GM19468 (cell line): ENCODE data around the gene EEIG2.
"Not testable (repeated sequence)": the region's sequence is repeated elsewhere in the genome, so short reads cannot be mapped to it uniquely, and the experiment has no call there.

Experiments used
- ATAC-seq: cut with Tn5 transposase; IDR thresholded peaks from one replicate; pipeline ENCODE4 v1.9.1; 2021; ENCODE audit warnings: mild to moderate bottlenecking, moderate library complexity, moderate number of reproducible peaks; ENCODE audit not compliant: unreplicated experiment; ENCODE audit errors: extremely low read depth

EEIG2 gene

DNA sequence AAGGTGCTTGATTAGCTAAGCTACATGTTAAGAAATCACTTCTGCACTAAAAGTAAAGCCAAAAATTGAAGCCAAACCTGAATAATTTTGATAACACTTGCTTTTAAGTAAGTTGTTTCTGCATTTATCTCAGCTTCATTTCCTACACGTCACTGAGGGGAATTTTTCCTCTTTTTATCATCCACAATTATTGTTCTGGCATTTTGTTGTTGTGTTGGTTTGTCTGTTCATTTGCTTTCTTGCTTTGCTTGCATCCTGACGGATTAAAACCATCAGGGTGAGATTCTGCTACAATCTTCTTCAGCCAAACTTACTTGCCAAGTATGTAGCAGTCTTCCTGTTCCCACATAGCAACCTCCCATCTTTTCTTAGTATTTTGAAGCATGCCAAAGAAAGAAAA lies 18.0 kb upstream of the EEIG2 start:
- no peak for ATAC-seq

DNA sequence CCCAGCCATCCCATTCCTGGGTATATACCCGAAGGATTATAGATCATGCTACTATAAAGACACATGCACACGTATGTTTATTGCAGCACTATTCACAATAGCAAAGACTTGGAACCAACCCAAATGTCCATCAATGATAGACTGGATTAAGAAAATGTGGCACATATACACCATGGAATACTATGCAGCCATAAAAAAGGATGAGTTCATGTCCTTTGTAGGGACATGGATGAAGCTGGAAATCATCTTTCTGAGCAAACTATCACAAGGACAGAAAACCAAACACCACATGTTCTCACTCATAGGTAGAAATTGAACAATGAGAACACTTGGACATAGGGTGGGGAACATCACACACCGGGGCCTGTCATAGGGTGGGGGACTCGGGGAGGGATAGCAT lies 12.4 kb upstream of the EEIG2 start:
- ATAC-seq = not testable (repeated sequence)

DNA sequence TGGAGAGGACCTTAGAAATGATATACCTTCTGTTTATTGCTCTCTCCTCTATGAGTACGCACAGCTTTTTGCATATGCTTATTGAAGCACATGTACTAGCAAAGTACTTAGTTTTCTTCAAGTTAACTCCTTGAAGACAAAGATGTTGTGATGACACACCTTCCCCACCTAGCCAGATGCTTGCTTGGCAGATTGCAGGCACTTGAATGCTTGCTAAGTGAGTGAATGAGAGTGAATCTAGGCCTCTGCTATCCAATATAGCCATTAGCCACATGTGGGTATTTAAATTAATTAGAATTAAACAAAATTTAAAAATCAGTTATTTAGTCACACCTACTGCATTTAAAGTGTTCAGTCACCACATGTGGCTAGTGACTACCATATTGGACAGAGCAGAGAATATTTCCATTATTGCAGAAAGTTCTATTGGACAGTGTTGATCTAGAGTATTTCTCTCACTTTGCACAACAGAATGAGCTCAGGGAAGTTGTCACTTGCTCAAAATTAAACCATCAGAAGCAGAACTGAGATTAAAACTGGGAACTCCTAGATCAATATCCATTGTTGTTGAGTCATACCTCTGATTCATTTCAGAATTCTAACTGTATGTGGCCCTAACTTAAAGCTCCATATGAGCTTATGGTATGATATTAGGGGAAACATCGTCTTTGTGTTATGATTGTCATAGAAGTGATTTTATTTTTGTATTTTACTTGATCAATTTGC lies 8.6 kb upstream of the EEIG2 start:
- ATAC-seq = peak; percentile 94

DNA sequence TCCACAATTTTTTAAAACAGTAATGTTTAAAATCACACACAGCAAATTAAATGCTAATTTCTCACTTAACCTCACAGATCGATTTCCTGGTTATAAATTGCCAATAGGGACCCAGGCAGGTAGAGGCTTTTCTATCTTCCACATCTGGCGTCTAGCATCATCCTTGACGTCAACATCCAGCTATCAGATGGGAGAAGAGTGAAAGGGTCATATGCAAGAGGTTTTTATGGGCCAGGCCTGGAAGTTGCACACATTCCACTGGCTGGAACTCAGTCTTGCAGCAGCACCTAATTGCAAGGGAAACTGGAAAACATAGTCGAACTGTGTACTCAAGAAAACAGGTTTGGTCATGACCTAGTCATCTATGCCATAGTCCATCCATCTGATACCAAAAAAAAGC lies 6.0 kb upstream of the EEIG2 start:
- no peak for ATAC-seq

DNA sequence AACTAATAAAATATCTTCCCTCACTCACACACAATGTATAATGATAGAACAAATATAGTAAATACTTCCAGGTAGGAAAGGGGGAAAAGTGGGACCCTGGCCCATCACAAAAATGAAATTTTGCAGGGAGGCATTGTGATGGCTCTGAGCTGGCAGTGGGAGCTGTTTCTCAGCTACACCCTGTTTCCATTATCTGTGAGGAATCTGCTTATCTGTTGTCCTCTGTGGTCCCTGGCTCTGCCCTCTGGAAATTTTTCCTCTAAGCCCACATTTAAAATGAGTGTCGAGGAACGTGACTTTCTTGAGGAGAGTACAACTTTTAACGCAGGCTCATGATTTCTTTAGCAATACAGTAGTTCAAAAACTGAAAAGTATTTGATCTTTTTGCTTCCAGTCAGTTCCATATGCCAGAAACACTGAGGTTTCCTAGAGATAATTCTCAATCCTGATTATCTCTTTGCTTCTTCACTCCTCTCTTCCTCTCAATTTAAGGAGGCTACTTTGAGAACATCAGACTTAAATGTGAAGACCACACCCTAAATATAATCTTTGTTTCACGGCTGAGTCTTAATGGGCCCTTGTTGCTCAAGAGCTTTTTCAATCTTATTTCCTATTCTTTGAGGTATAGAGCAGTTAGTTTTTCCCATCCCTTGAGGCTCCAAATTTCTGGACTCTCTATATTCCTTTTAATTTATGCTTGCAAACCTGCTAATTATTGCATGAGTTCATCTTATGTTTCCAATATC lies 5.0 kb upstream of the EEIG2 start:
- ATAC-seq = no peak

DNA sequence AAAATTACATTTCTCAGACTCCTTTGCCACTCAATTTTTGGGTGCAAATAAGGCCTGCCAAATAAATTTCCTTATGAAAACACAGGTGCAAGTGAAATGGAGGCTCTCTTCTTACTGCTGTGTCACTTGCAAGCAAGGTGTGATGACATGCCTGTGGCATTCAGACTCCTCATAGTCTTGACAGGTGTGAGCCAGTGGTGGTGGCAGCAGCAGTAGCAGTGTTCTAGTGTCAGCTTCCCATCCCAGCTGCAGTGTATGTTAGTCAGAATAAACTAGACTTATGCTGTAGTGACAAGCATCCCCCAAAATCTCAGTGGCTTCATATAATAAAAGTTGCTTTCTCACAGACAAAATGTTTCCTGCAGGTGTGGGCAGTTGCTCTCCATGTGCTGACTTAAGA lies 3.8 kb upstream of the EEIG2 start:
- ATAC-seq = no peak

DNA sequence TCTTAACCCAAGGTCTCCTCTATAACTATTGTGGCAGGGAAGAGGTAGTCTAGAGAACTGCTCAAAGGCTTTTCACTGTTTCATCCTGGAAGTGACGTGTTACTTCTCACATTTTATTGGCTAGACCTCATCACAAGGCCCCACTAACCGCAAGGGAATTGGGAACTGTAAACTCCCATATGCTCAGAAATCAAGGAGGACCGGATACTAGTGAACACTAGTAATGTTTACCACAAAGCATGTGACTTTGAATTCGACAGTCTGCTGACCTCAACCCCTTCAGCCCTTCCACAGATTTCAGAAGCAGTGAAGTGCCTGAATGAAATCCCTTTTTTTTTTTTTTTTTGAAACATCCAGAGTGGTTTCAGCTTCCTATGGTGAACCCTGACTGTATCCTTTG lies 3.4 kb upstream of the EEIG2 start:
- ATAC-seq = no peak

DNA sequence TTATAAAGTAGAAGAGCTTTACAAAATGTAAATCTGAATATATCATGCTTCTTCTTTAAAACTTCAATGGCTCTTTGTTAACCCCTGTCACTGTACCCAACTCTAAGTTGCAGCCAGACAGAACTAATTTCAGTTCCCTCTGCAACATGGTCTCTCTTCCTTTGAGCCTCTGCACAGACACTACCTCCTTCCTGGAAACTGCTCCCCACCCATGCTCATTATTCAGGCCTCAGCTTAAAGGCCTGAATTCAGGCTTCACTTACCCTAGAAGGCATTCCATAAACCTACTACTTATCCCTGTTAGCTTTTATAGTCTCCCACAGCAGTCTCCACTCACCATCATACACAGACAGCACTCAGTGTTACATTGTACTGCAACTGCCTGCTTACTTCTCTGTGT lies 2.6 kb upstream of the EEIG2 start:
- ATAC-seq = peak; percentile 9

DNA sequence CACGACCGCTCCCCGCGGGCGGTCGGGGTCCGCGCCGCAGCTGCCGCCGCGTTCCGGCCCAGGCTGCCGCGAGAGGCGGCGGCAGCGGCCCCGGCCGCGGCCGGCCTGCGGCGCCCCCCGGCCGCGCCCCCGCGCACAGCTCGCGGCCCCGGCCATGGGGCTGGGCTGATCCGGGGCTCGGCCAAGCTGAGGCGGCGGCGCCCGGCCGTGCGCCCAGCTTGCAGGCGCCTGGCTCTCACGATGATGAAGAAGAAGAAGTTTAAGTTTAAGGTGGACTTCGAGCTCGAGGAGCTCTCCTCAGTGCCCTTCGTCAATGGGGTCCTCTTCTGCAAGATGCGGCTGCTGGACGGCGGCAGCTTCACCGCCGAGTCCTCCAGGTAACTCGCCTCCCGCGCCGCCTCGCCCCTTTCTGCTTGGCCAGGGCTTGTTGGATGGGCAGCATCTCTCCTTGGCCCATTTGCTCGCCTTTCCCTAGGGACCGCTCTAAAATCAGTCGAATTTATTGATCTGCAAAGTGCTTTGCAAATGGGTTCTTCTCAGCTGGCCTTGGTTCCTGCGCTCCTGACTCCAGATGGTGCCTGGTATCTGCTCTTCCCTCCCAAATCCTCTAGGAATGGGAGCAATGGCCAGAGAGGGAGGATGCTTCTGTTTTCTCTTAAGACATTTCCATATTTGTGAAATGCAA lies 431 bp downstream of the EEIG2 start:
- peak; percentile 7 for ATAC-seq

DNA sequence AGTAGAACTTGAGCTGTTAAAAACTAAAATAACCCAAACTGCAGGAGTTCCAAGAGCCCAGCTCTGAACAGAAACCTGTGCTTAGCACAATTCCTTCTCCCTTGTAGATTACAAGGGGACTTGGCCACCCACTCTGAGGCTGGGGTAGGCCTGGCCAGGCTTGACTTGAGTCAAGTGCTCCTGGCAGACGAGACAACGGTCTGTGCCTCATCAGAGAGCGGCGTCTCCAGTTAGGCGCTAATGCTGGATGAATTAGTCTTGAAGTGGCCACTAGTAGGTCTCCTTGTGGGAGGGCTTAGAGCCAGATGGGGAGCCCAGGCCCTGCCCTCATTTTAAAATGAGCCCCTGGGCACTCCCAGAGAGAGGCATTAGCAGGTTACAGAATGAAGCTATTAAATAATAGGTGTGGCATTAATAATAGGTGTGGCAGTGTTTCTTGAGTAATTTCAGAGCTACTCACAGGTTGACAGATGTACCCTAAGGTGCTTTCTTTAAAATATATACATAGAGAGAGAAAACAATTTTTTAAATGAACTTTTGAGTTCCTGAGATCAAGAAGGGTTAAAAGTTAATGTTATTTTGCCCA lies 1.1 kb downstream of the EEIG2 start:
- no peak for ATAC-seq

DNA sequence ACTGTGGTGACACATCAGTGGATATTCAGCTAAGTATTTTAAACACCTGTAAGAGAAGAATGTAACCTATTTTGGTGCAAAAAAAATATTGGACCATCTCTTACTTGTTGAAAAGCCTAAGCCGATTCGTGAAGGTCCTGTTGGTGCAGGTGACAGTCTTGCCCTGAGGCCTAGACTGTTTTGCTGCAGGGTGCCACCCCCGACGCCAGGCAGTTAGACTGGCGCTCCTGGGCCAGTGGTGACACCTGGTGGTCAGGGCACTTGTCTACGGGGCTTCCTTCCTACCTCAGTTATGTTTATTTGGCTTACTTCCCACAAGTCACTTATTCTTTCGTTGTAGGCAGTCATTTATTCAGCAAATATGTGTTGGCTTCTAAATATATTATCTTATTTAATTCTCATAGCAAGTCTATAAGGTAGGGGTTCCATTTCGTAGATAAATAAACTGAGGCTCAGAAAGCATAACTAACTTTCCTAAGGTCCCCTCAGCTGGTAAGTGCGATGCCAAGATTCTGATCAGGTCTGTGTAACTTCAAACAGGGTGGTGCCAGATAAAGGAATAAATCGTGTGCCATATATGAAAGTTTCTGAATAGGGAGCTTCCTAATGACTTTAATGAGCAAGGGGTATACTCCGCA lies 1.9 kb downstream of the EEIG2 start:
- peak; percentile 43 for ATAC-seq

DNA sequence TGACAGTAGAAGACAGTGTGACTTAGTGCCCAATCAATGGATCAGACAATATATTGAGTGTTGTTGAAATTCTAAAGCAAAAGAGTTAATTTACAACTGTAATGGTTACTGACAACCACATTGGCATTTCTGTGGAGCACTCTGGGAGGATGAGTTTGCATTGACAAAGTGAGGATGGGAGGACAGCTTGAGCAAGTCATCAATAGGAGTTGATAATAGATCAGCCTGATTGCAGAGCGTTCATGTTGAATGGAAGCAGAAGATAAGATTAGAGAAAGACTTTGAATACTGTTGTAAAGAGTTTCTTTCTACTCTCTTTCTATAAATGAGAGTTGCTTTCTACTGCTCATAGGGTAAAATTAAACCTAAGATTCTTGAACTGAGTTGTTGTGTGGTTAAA lies 3.9 kb downstream of the EEIG2 start:
- ATAC-seq = no peak

DNA sequence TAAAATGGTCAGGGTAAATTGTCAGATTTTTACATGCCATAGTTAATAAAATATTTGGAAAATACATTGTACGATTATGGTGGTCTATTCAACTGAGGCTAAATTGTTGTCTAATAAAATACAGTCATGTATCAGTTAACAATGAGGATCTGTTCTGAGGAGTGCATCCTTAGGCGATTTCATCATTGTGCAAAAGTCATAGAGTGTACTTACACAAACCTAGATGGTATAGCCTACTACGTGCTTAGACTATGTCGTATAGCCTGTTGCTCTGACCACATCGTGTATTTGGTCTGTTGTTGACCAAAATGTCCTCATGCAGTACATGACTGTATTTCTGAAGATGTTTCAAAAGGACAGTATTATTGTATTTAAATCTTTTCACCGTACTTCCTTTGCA lies 5.2 kb downstream of the EEIG2 start:
- no peak for ATAC-seq

DNA sequence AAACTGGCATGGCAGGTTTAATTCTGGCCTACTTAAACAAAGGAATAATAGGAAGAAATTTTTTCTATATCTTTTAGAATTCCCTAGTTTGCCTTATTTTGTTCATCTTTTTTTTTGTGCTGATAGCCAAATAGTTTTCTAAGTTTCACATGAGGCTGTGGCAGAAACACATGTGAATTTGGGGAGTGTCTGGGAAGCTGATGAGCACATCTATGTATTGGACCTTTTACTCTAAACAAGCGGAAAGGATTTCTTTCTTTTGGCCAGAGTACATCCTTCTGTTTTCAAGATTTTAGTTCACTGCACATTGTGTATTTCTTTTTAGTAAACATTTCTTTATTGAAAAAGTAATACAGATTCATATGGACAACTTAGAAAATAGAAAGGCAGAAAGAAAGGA lies 5.6 kb downstream of the EEIG2 start:
- no peak for ATAC-seq

DNA sequence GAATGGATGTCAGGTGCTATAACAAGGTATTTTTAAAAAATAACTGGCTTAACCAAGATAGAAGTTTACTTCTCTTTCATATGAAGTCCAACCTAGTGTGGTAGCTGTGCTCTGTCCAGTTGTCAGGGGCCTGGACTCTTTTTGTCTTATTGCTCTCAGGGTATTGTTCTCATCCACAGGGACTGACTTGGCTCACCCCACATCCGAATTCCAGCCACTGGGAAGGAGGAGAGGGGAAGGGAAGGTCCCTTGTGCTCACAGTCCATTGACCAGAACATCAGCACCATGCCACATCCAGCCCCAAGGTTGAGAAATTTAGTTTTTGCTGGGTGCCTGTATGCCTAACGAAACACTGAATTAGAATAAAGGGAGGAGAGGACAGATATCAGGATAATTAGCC lies 8.7 kb downstream of the EEIG2 start:
- no peak for ATAC-seq

DNA sequence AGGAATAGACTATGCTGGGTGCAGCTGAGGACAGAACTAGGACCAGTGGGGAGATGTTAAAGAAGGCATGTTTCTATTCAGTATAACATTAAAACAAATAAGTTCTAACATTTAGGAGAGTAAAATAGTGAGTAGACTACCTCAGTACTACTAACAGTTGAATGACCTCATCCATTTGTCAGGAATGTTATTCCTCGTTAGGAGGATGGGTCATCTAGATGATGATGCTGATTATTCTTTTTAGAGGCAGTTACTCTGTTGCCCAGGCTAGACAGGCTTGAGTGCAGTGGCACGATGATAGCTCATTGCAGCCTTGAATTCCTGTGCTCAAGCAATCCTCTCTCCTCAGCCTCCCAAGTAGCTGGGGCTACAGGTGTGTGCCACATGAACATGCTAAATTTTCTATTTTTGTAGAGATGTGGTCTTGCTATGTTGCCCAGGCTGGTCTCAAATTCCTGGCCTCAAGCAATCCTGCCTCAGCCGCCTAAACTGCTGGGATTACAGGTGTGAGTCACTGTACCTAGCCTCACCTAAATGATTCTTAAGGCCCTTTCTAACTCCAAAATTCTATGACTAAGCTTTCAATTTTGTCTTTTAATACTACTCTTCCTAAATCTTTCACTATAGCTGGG lies 9.3 kb downstream of the EEIG2 start:
- no peak for ATAC-seq

DNA sequence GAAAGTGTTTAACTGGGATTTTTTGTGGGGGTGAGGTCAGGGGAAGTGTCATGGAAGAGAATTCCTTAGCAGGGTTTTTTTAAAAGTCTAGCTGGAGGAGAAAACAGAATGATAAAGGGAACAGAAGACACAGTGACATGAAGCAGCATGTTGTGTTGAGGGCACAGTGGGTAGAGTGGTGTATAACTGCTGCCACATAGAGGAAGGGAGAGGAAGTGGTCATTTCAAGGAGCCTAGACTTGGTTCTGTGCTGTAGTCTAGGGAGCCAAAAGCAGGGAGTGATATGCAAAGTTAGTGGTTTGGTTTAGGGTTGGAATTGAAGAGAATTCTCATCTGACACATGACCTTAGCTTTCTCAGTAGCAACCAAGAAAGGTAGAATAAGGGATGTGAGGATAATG lies 10.2 kb downstream of the EEIG2 start:
- ATAC-seq = no peak

DNA sequence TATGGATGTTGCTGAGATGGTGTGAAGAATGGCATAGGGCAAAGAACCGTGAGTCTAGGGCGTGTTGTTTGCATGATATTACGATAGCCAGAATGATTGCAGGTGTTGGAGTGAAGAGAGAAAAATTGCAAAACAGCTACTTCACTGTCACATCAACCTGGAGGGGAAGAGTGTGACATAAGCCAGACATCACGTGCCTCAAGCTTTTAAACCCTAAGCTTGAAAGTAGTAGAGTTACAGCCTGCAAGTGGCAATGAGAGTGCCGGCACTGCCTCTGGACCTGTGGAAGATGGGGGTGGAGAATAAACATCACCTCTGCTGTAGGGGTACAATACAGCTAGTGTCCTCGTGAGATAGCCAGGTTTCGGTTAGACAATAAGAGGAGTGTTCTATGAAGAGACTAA lies 11.1 kb downstream of the EEIG2 start:
- ATAC-seq = no peak

DNA sequence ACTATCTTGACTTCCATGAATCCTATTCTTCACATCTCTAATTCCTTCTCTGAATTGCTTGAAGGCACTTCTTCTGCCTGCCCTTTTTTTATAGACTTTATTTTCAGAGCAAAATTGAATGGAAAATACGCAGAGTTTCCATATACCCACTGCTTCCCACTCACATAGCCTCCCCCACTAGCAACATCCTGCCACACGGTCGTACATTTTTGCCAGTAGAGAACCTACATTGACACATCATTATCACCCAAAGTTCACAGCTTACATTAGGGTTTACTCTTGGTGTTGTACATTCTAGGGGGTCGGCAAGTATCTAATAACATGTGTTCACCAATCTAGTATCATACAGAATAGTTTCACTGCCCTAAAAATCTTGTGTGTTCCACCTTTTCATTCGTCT lies 12.3 kb downstream of the EEIG2 start:
- ATAC-seq = no peak

DNA sequence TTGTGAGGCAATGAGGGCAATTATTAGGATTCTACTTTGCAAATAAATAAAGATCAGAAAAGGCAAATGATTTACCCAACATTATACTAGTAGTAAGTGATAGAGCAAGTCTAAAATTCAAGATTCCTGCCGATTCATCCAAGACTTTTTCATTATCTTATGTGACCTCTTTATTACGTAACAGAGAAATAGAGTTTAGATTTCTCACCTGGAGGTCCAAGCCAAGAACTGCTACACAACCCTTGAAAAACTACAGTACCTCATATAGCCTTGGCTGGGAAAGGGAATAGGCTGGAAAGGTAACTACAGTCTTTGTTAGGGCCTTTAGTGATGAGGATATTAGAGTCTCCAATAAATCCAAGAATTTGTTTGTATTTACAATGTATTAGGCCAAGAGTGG lies 13.3 kb downstream of the EEIG2 start:
- no peak for ATAC-seq
